Measurements from ENCODE around the gene GPC6.

DNA sequence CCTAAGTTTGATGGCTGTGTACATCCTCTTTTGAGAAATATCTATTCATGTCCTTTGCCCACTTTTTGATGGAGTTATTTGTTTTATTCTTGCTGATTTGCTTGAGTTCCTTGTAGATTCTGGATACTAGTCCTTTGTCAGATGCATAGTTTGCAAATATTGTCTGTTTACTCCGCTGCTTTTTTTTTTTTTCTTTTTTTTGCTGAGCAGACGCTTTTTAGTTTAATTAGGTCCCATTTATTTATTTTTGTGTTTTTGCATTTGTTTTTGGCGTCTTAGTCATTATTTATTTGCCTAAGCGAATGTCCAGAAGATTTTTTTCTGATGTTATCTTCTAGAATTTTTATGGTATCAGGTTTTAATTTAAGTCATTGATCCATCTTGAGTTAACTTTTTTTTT lies 114.9 kb downstream of the GPC6 start:
- TF ChIP-seq, protein P1, sequence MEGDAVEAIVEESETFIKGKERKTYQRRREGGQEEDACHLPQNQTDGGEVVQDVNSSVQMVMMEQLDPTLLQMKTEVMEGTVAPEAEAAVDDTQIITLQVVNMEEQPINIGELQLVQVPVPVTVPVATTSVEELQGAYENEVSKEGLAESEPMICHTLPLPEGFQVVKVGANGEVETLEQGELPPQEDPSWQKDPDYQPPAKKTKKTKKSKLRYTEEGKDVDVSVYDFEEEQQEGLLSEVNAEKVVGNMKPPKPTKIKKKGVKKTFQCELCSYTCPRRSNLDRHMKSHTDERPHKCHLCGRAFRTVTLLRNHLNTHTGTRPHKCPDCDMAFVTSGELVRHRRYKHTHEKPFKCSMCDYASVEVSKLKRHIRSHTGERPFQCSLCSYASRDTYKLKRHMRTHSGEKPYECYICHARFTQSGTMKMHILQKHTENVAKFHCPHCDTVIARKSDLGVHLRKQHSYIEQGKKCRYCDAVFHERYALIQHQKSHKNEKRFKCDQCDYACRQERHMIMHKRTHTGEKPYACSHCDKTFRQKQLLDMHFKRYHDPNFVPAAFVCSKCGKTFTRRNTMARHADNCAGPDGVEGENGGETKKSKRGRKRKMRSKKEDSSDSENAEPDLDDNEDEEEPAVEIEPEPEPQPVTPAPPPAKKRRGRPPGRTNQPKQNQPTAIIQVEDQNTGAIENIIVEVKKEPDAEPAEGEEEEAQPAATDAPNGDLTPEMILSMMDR (IDR thresholded peaks at IDR 0.05; ENCODE audit: insufficient read depth, low read depth, low read length), result no peak
- TF ChIP-seq EZH2 (IDR thresholded peaks at IDR 0.05; ENCODE audit: insufficient read depth, low read length), result no peak

Data from astrocyte (in vitro differentiated cells and primary cell).